IMR-90 (cell line): ENCODE data around the gene HOXB2. TPM values are rescaled to one million over a fixed set of nuclear protein-coding genes. Genes with fewer than 3 reads are reported as not detected.

ENCODE experiments used
- ATAC-seq: fragments of 200-7000 bp; cut with Tn5 transposase; 2 replicates; pipeline ENCODE4 v1.9.1; 2020; ENCODE audit warnings: low read depth, mild to moderate bottlenecking, moderate library complexity
- BruUV-seq: library from RNA; stranded (reverse); fragments of 400-500 nt; replicated peaks from 2 replicates; lab custom pipeline; 2021; lab: Mats Ljungman, UMichigan
- CTCF ChIA-PET: fragments of 300-600 bp; formaldehyde crosslinking; extraction: SDS; loops from one replicate; lab custom pipeline; 2021; ENCODE audit warnings: antibody characterized with exemption; lab: Yijun Ruan, JAX
- POLR2A ChIA-PET: fragments of 300-600 bp; sonication (Branson Sonifier 250); formaldehyde crosslinking; loops from one replicate; lab custom pipeline; 2022; ENCODE audit warnings: antibody characterized with exemption; ENCODE audit not compliant: unreplicated experiment; lab: Charles Lee
- DNase-seq: peaks from one replicate; pipeline ENCODE4 v3.0.0; 2013
- H2AFZ ChIP-seq: replicated peaks from 2 replicates; pipeline ENCODE3; 2013; ENCODE audit warnings: low read length, mild to moderate bottlenecking; ENCODE audit not compliant: poor library complexity
- H2AK5ac ChIP-seq: 2 replicates; pipeline ENCODE4 v1.6.1; 2013; ENCODE audit warnings: low read depth, low read length, inconsistent platforms
- H2AK9ac ChIP-seq: replicated peaks from 2 replicates; pipeline ENCODE3; 2013; ENCODE audit warnings: mild to moderate bottlenecking, low read depth, low read length, moderate library complexity; ENCODE audit not compliant: poor library complexity
- H2BK120ac ChIP-seq: 2 replicates; pipeline ENCODE4 v1.6.1; 2013; ENCODE audit warnings: low read depth, low read length, inconsistent platforms
- H2BK15ac ChIP-seq: 3 replicates; pipeline ENCODE4 v1.6.1; 2013; ENCODE audit warnings: low read depth, low read length, inconsistent platforms
- H2BK20ac ChIP-seq: 2 replicates; pipeline ENCODE4 v1.6.1; 2013; ENCODE audit warnings: low read depth, mild to moderate bottlenecking, inconsistent platforms, low read length, moderate library complexity
- H2BK5ac ChIP-seq: 2 replicates; pipeline ENCODE4 v1.6.1; 2013; ENCODE audit warnings: mild to moderate bottlenecking, low read depth, low read length, inconsistent platforms; ENCODE audit not compliant: poor library complexity, severe bottlenecking
- H3K14ac ChIP-seq: replicated peaks from 2 replicates; pipeline ENCODE4 v1.6.1; 2013; ENCODE audit warnings: low read depth, low read length, inconsistent platforms
- H3K18ac ChIP-seq: 2 replicates; pipeline ENCODE4 v1.6.1; 2013; ENCODE audit warnings: low read depth, low read length, control low read depth
- H3K23ac ChIP-seq: 2 replicates; pipeline ENCODE4 v1.6.1; 2013; ENCODE audit warnings: low read depth, low read length, inconsistent platforms
- H3K27ac ChIP-seq: 2 replicates; pipeline ENCODE4 v1.5.1; 2013; ENCODE audit warnings: mild to moderate bottlenecking, control low read depth, low read length; ENCODE audit not compliant: insufficient read depth
- H3K27me3 ChIP-seq: 2 replicates; pipeline ENCODE4 v1.6.1; 2013; ENCODE audit warnings: low read length; ENCODE audit not compliant: control insufficient read depth, insufficient read depth
- H3K36me3 ChIP-seq: 2 replicates; pipeline ENCODE4 v1.6.1; 2013; ENCODE audit warnings: low read length, mixed read lengths; ENCODE audit not compliant: control insufficient read depth, insufficient read depth
- H3K4ac ChIP-seq: 2 replicates; pipeline ENCODE4 v1.6.1; 2013; ENCODE audit warnings: low read depth, low read length, inconsistent platforms
- H3K4me1 ChIP-seq: 2 replicates; pipeline ENCODE4 v1.6.1; 2013; ENCODE audit warnings: low read length, mixed read lengths; ENCODE audit not compliant: control insufficient read depth, insufficient read depth
- H3K4me2 ChIP-seq: 2 replicates; pipeline ENCODE4 v1.6.1; 2013; ENCODE audit warnings: low read depth, mild to moderate bottlenecking, control low read depth, low read length, moderate library complexity
- H3K4me3 ChIP-seq: 2 replicates; pipeline ENCODE4 v1.5.1; 2013; ENCODE audit warnings: low read depth, mild to moderate bottlenecking, control low read depth, low read length, moderate library complexity; ENCODE audit not compliant: insufficient read depth
- H3K56ac ChIP-seq: 2 replicates; pipeline ENCODE4 v1.6.1; 2013; ENCODE audit warnings: low read length, inconsistent platforms; ENCODE audit not compliant: insufficient read depth; ENCODE audit errors: extremely low read depth
- H3K79me1 ChIP-seq, 2 experiments: 2 replicates each; pipeline ENCODE4 v1.6.1; 2013; ENCODE audit warnings: low read length in 2 of 2, inconsistent platforms in 1 of 2, low read depth in 1 of 2
- H3K9ac ChIP-seq: 2 replicates; pipeline ENCODE4 v1.6.1; 2013; ENCODE audit warnings: low read depth, low read length, control low read depth
- H3K9me1 ChIP-seq: 2 replicates; pipeline ENCODE4 v1.6.1; 2013; ENCODE audit warnings: low read length, inconsistent platforms; ENCODE audit not compliant: insufficient read depth
- H3K9me3 ChIP-seq: 2 replicates; pipeline ENCODE4 v1.6.1; 2013; ENCODE audit warnings: low read length; ENCODE audit not compliant: control insufficient read depth, insufficient read depth
- H4K20me1 ChIP-seq: 2 replicates; pipeline ENCODE4 v1.6.1; 2013; ENCODE audit warnings: low read length, inconsistent platforms; ENCODE audit not compliant: insufficient read depth
- H4K5ac ChIP-seq: 2 replicates; pipeline ENCODE4 v1.6.1; 2013; ENCODE audit warnings: mild to moderate bottlenecking, low read depth, low read length, control low read depth
- H4K8ac ChIP-seq, 2 experiments: 2 replicates each; pipeline ENCODE4 v1.6.1; 2013; ENCODE audit warnings: low read depth in 2 of 2, low read length in 2 of 2, control low read depth in 1 of 2, inconsistent platforms in 1 of 2
- H4K91ac ChIP-seq: 2 replicates; pipeline ENCODE4 v1.6.1; 2013; ENCODE audit warnings: low read depth, low read length, inconsistent platforms; ENCODE audit not compliant: insufficient read depth
- CHD1 ChIP-seq: IDR thresholded peaks from 2 replicates; pipeline ENCODE4 v1.6.1; 2012; ENCODE audit warnings: low read depth, low read length, improper control_type of control experiment
- POLR2A ChIP-seq: IDR thresholded peaks from 2 replicates; pipeline ENCODE4 v1.6.1; 2012; ENCODE audit warnings: mild to moderate bottlenecking, low read depth, low read length
- WGBS, 2 experiments: methylation state at CpG; one replicate each; pipeline versions ENCODE4 v1.1.5 to v1.1.7; 2013; ENCODE audit warnings: missing lambda C conversion rate in 2 of 2; ENCODE audit not compliant: insufficient read length in 1 of 2; ENCODE audit errors: extremely low coverage in 2 of 2; 5-methylcytosine and 5-hydroxymethylcytosine counted together
- dilution Hi-C: fragments of 300-500 bp; cut with HindIII; formaldehyde crosslinking; loops from one replicate; pipeline ENCODE4 v1.14.3; 2018; ENCODE audit warnings: low sequenced_read_pairs; ENCODE audit not compliant: unreplicated experiment
- in situ Hi-C: fragments of 300-500 bp; cut with MboI; formaldehyde crosslinking; loops from 3 replicates; pipeline ENCODE4 v1.14.3; 2019; ENCODE audit warnings: low sequenced_read_pairs, inconsistent platforms, mixed read lengths
- intact Hi-C: fragments of 100-400 bp; cut with micrococcal nuclease; formaldehyde crosslinking; loops from 2 replicates; pipeline ENCODE4 v1.10.0; 2022
- polyA plus RNA-seq, 3 experiments: library from polyadenylated mRNA; depleted of rRNA; stranded (reverse); fragments of >200 nt; gene quantifications; 2 replicates each; pipeline ENCODE4 v1.2.3, GENCODE V29; 2012; ENCODE audit warnings: low replicate concordance in 1 of 3
- total RNA-seq: library from RNA; depleted of rRNA; stranded (reverse); fragments of >200 nt; gene quantifications from 2 replicates; pipeline ENCODE4 v1.2.3, GENCODE V29; 2012

The HOXB2 gene
- total and polyA plus RNA-seq, 2 of the 4 experiments (the other 2 are of a cell fraction), result 2.7 to 29.9 TPM

- peak overlapping the region; percentile 45 for H3K4me3 ChIP-seq
- H3K14ac ChIP-seq, result peak overlapping the region; percentile 98
- intact Hi-C loops (loop anchor here (2.0 kb wide), 1 partner anchor 22 kb away; the partner anchor contains the start of gene HOXB5), dilution Hi-C loops (no loop called here), in situ Hi-C loops (no loop called here)
- H3K18ac ChIP-seq, result peak overlapping the region; percentile 73
- ATAC-seq, result peak; percentile 5; the same call in 1 of the 2 replicates
- H3K36me3 ChIP-seq, result peaks cover 50% of the 10 kb centered on the region
- peak overlapping the region; percentile 96 for H3K56ac ChIP-seq
- H3K9ac ChIP-seq, result peak overlapping the region; percentile 96
- no peaks in the 10 kb centered on the region for H3K27me3 ChIP-seq
- H2BK120ac ChIP-seq, result peak overlapping the region; percentile 78
- 0% methylated on average over 6 of the region's 19 CpGs; no CpG with 5 or more reads in 1 of the 2 experiments for WGBS, 2 experiments
- H3K4me1 ChIP-seq, result peaks cover 45% of the 10 kb centered on the region
- peak overlapping the region; percentile 8; the same call in 1 of the 2 replicates for H2BK20ac ChIP-seq
- CTCF ChIA-PET, result no interaction called here
- H3K23ac ChIP-seq, result peak overlapping the region; percentile 100
- H4K91ac ChIP-seq, result peak overlapping the region; percentile 95
- H3K9me1 ChIP-seq, result peaks cover 20% of the 10 kb centered on the region
- POLR2A ChIA-PET, result interaction anchor here (0.5 to 1.3 kb wide), 5 partner anchors 12 to 23 kb away, joined by 3 to 6 read pairs (median 3); no protein-coding TSS in a partner anchor
- no peaks in the 10 kb centered on the region for H3K9me3 ChIP-seq
- peak; percentile 63 for DNase-seq
- peak overlapping the region; percentile 83 for H3K4me2 ChIP-seq
- peak overlapping the region; percentile 75; the same call in 2 of the 3 replicates for H2BK15ac ChIP-seq
- peak overlapping the region; percentile 77 to 97 for H4K8ac ChIP-seq
- no TSS peak for BruUV-seq
- H4K5ac ChIP-seq, result peak overlapping the region; percentile 79
- H3K4ac ChIP-seq, result peak overlapping the region; percentile 97
- peak overlapping the region; percentile 5 for H2AFZ ChIP-seq
- 0 out of 2 replicates have a peak, but pooled peaks have one; percentile 3 for TF ChIP-seq POLR2A
- no peak for TF ChIP-seq CHD1
- peak overlapping the region; percentile 99 for H3K27ac ChIP-seq
- H2BK5ac ChIP-seq, result peak overlapping the region; percentile 99
- H2AK5ac ChIP-seq, result peak overlapping the region; percentile 82
- H3K79me1 ChIP-seq, result peaks cover 0 to 12% of the 10 kb centered on the region in 2 experiments; a peak in 1 of 4 replicates
- H4K20me1 ChIP-seq, result peaks cover 17% of the 10 kb centered on the region
- peak overlapping the region; percentile 94 for H2AK9ac ChIP-seq
Measured at GRCh38 chr17:48570325-48571023, 25.6 kb upstream of the HOXB2 start.
